SK-N-SH (cell line): Measurements from ENCODE around the gene ZNF559.

Experiments
- CHD2 ChIP-seq: fragments of 150-350 bp; IDR thresholded peaks from 2 replicates; pipeline ENCODE4 v1.6.1; 2018; ENCODE audit warnings: low read length; ENCODE audit not compliant: partially characterized antibody
- MAX ChIP-seq: IDR thresholded peaks from 2 replicates; pipeline ENCODE4 v1.4.0; 2012; ENCODE audit warnings: low read depth
- RFX5 ChIP-seq: IDR thresholded peaks from 2 replicates; pipeline ENCODE4 v1.6.1; 2012; ENCODE audit warnings: mild to moderate bottlenecking, improper control_type of control experiment, low read length
- TF ChIP-seq, protein P1 (sequence below): fragments of 200-600 bp; sonication (generic); IDR thresholded peaks from 2 replicates; pipeline ENCODE4 v1.6.1; 2017; ENCODE audit warnings: antibody characterized with exemption, mild to moderate bottlenecking, moderate library complexity

DNA sequence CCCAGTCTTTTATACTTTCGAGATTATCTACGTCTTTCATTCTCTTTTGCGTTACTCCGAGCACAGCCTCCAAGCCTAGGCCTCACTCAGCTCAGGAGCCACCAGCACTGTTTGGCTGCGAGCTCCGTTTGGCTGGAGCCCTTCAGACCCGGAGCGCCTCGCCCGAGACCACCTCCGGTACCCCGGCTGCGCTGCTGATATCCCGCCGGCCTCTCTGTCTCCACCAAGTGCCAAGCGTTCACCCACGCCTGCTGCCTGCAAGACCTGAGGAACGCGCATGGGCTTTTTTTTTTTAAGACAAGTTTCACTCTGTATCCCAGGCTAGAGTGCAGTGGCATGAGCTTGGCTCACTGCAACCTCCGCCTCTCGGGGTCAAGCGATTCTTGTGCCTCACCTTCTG lies 24.7 kb downstream of the ZNF559 start:
- no peak for TF ChIP-seq MAX
- TF ChIP-seq, protein P1, sequence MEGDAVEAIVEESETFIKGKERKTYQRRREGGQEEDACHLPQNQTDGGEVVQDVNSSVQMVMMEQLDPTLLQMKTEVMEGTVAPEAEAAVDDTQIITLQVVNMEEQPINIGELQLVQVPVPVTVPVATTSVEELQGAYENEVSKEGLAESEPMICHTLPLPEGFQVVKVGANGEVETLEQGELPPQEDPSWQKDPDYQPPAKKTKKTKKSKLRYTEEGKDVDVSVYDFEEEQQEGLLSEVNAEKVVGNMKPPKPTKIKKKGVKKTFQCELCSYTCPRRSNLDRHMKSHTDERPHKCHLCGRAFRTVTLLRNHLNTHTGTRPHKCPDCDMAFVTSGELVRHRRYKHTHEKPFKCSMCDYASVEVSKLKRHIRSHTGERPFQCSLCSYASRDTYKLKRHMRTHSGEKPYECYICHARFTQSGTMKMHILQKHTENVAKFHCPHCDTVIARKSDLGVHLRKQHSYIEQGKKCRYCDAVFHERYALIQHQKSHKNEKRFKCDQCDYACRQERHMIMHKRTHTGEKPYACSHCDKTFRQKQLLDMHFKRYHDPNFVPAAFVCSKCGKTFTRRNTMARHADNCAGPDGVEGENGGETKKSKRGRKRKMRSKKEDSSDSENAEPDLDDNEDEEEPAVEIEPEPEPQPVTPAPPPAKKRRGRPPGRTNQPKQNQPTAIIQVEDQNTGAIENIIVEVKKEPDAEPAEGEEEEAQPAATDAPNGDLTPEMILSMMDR: no peak
- TF ChIP-seq RFX5: no peak
- TF ChIP-seq CHD2: no peak
